Renal pelvis (tissue), 4 donors: ENCODE data around the gene STAC2. TPM values are rescaled to one million over a fixed set of nuclear protein-coding genes. Genes with fewer than 3 reads are reported as not detected.
"Not testable (repeated sequence)": the region's sequence is repeated elsewhere in the genome, so short reads cannot be mapped to it uniquely, and the experiment has no call there.

Experiments used
- DNase-seq: peaks from one replicate; pipeline ENCODE4 v3.0.0-alpha.2; 2013
- polyA plus RNA-seq, 3 donors: library from polyadenylated mRNA; unstranded; fragments of 120-200 nt; gene quantifications; one replicate each; pipeline ENCODE4 v1.2.1, GENCODE V29; 2013; ENCODE audit not compliant: insufficient read length in 3 of 3

Gene STAC2
- polyA plus RNA-seq, 3 donors, result 3.5 to 5.0 (median 4.6) TPM

DNA sequence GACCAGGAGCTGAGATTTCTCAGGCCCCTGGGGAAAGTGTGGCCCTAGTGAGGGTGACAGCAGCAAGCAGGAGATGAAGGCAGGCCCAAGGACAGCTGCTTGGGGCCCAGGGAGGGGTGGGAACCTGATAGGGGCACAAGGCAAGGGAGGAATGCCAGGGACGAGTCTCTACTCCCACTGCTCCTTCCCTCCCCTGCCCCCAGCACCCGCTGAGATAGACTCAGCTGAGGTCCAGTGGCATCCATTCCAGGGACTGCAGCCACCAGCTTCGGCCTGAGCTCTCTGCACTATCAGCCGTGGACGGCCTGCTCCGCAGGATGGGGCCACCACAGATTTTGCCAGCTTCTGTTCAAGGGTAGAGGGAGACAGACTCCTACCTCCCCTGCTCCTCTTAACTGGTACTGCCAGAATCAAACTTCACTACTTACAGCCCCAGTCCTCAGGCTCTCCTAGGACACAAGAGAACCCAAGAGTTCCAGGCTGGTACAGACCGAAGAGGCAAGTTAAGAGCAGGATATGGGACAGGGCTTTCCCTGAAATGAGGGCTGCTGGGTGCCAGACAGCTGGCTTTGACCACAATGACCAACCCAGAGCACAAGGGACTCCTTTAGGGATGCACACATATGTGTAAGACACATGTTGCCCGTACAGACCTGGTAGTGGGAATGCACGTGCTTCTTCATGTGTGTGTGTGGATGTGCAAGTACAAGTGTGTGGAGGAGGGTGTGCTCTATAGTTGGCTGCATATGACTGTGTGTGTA is 33.8 kb downstream of the STAC2 start:
- DNase-seq, result peak; percentile 69

DNA sequence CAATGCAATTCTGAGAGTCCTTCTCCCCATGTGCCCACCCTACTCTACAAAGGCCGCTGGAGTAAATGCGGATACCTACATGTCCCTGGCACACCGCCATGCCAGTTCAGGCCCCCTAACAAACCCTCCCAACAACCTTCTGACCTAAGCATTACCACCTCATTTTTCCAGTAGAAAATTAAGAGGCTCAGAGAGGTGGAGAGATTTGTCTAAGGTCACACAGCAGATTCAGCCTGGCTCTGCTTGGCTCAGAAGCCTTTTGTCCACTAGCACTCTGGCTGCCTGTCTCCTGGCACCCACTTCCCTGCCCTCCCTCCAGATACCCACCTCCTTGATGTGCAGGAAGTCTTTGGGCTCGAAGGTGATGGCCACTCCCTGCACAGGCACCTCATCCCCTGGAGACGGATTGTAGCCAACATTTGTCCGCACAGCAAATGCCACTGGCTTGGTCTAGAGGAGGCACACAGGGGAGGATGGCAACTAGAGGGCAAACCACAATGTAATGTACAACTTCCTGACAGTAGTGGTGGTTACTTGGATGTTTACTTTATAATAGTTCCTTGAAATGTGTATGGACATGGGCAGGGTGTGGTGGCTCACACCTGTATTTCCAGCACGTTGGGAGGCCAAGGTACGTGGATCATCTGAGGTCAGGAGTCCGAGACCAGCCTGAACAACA is 38.5 kb downstream of the STAC2 start:
- no peak for DNase-seq

GRCh38 chr17:39186481-39187002 is 39.2 kb downstream of the STAC2 start:
- DNase-seq, result no peak

GRCh38 chr17:39183720-39184119 is 42.0 kb downstream of the STAC2 start:
- no peak for DNase-seq

- DNase-seq, result no peak
Observed at GRCh38 chr17:39183045-39183444, 42.7 kb downstream of the STAC2 start.

GRCh38 chr17:39181303-39181702 is 44.4 kb downstream of the STAC2 start:
- no peak for DNase-seq

- no peak for DNase-seq
Observed at GRCh38 chr17:39178536-39178935, 47.2 kb downstream of the STAC2 start.

GRCh38 chr17:39177256-39177655 is 48.5 kb downstream of the STAC2 start:
- no peak for DNase-seq

- DNase-seq, result no peak
Observed at GRCh38 chr17:39175695-39176093, 50.1 kb downstream of the STAC2 start.

DNA sequence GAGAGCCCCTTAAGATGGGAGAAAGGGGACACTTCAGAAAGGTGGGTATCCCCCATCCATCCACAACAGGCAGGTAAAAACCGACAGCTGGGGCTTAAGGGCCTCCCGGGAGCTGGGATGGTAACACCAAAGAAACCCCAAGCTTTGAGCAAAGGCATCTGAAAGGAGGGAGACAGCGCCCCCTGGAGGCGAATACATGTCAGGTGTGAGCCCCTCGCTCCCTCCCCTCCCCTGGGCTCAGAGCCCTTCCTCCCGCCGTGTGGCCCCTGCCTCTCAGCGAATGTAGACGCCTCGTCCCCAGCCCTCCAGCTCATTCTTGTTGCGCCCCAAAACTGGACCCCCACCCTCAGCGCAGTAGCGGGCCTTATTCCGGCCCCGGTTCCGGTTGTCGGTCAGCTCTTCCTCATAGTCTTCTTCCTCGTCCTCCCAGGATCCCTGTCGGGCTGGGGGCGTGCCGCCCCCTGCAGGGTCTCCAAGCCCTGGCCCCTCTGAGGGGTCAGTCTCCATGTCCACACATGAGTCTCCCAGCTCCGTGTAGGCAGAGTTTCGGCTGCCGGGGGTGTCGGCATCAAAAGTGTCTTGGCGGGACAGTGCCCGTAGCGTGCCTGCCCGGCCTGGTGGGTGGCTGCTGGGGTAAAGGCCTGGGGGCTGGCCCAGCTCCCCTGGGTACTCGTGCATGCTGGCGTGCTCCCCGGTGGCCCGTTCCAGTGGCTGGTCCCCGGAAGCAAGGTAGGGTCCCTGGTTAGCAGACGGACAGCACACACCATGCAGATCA is 50.6 kb downstream of the STAC2 start:
- DNase-seq, result peak; percentile 79

DNA sequence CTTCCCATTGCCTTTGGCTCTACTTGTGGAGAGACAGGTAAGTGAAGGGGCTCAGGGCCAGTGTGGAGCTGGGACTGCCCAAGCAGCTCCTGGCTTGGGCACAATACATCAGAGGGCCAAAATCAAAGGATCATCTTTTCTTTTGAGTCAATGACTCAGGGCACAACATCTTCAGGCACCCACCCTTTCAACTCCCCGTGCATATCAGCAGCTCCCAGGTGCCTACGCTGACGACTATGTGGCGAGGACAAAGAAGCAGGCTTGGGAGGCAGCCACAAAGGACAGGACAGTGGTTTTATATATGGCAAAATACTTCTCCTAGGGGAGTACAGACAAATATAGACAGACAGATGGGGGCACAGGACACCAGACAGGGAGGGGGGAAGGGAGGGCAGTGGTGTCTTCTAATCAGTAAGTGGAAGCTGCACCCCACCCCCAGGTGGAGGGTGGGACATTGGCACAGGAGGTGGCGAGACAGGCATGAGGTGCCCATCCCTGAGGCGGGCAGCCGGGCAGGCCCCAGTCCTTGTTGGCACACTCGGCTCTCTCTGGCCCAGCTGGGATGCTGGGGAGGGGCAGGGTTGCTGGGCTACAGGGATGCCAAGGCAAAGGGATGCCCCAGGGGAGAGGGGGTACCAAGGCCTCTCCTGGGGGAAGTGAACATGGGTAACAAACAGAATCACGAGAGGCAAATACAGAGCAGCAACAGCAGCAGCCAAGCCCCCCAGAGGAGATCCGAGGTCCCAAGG is 52.0 kb downstream of the STAC2 start:
- no peak for DNase-seq

- DNase-seq, result no peak
Observed at GRCh38 chr17:39173080-39173479, 52.7 kb downstream of the STAC2 start.

DNA sequence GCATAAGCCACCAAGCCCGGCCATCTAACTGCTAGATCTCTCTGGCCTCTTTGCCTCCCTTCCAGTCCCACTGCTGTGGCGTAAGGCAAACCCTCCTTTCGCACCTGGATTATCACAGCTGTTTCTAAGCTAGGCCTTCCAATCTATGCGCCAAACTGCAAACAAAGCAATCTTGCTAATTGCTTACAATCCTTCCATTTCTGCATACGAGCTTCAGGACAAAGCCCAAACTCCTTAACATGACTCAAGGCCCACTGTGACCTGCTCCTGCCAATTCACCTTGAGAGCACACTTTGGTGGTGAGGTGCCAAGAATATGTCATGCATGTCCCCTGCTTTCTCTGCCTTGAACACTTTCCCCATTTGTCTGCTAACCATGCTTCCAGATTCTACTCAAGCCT is 53.8 kb downstream of the STAC2 start:
- DNase-seq, result no peak

GRCh38 chr17:39170558-39170957 is 55.2 kb downstream of the STAC2 start:
- no peak for DNase-seq

DNA sequence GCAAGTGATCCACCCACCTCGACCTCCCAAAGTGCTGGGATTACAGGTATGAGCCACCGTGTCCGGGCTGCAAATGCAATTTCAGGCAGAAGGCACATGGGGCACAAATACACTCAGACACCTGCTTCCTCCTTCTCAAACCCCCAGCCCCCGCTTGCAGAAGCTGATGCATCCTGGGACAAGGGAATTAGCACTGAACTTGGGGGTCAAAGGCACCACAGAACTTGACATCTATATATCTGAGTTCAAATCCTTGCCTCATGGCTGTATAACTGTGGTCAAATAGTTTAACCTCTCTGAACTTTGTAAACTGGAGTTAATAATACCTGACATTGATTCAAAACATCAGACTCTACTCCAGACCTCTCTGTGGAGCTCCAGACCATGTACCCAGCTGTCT is 55.6 kb downstream of the STAC2 start:
- no peak for DNase-seq

DNA sequence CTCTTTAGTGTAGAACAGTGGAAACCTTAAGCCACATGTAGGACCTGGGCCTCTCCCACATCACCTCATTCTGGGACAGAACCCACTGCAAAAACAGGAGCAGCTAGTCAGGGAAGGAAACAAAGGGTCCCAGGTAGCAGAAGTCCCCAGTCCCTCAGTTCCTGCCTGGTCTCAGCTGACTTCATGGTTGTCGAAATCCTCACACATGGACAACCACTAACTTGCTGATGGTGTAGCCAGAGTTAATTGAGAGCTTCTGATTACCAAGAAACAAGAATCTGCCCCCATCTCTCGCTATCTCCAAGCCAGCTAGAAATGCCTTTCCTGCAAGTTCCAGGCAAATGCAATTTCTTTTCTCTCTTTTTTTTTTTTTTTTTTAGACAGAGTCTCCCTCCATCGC is 56.2 kb downstream of the STAC2 start:
- no peak for DNase-seq

DNA sequence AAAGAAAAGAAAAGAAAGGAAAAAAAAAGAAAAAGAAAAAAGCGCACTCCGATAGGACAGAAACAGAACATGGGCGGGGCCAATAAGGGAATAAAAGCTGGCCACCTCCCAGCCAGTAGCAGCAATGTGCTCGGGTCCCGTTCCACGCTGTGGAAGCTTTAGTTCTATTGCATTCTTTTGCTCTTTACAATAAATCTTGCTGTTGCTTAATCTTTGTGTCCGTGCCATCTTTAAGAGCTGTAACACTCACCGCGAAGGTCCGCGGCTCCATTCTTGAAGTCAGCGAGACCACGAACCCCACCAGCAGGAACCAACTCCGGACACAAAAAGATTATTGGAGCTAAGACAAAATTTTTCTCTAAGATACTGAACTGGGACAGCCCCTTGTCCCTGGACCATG is 56.6 kb downstream of the STAC2 start:
- DNase-seq, result no peak

DNA sequence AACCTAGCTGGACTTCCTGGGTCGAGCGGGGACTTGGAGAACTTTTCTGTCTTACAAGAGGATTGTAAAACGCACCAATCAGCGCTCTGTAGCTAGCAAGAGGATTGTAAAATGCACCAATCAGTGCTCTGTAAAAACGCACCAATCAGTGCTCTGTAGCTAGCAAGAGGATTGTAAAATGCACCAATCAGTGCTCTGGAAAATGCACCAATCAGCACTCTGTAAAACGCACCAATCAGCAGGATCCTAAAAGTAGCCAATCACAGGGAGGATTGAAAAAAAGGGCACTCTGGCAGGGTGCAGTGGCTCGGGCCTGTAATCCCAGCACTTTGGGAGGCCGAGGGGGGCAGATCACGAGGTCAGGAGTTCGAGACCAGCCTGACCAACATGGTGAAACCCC is 57.2 kb downstream of the STAC2 start:
- not testable (repeated sequence) for DNase-seq

GRCh38 chr17:39167476-39167875 is 58.3 kb downstream of the STAC2 start:
- no peak for DNase-seq

DNA sequence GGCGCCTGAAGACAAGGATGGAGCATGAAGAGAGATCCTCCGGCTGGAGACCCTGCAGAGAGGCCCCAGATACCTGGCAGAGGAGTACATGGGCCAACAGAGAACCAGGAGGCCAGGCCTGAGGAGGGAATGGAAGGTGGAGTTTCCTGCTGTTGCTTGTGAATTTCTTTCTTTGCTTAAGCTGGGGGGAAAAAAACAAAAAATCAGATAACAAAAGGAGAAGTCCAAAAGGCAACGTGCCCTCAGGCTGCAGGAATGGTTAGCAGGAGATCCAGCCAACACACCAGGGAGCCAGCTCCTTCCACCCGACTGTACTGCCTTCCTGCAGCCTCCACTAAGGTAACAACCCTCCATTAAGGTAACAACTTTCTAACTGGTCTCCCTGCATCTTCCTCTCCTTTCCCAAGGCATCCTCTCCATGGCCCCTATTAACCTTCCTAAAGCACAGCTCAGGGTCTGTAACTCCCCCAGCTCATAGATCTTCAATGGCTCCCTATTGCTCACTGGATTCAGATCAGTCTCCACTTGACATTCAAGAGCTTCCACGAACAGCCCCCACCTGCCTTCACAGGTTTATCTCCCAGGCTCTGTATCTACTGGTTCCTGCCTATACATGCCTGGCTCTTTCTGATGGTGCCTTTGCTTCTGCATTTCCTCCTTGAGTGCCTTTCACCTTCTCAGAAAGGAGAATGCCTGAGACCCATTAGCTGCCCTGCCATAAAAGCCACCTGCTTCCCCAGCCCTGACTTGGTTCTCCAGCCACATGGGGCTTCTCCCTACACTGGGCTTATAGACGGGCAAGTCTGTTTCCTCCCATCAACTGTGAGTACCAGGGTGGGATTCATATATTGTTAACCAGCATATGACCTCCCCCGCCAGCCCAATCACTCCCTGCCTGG is 59.1 kb downstream of the STAC2 start:
- DNase-seq, result no peak

DNA sequence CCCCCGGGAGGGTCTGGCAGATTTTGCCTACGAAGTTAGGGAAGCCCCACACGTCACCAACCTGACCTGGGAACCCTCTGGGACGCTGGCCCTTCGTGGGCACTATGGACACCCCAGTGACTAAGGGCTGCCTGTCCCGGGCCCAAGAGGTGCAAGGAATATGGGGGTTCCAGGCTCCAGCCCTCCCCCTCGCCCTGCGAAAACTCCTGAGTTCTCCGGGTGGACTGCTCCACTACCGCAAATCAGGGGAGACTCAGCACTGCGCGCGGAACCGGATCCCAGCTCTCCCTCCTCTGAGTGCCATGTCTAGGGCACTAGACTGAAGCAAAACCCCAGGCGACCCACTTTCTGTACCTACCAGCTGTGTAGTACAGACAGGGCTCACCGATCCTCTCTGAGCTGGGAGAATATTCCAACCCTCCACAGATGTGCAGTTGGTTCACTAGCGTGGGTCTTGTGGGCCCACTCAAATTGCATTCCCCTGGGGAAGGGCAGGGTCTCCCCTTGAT is 59.9 kb downstream of the STAC2 start, which contains the start of gene ARL5C:
ARL5C (minus strand) TSS at position 321 of the 509 bp plus-strand sequence. CDS start 401 bp downstream, outside the sequence.
- no peak for DNase-seq
